Hippocampal formation (tissue), 2 donors: ENCODE measurements around the gene PTCHD1.
A peak's percentile ranks its signal among the peaks of the same experiment; 100 is the strongest.

Experiments
- DNase-seq, 2 donors: peaks; one replicate each; lab custom pipeline; 2025; lab: John Stamatoyannopoulos, UW

The PTCHD1 gene

DNA sequence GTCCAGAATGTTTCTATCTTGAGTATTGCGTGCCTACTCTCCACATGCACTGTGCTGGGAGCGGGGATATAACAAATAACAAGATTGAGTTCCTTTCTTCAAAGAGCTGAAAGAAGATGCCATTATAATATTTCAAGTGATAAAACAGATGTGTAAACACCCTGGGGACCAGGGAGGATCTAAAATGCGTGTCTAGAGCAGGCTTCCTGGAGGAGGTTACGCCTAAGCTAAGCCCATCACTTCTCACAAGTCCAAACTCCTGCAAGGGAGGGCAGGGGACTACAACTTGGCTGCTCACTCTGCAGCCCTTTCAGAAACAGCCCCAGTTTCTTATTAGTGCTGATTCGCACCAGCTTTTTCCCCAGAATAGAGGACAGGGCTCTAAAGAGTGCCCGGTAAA lies 21.5 kb downstream of the PTCHD1 start:
- no peak for DNase-seq

DNA sequence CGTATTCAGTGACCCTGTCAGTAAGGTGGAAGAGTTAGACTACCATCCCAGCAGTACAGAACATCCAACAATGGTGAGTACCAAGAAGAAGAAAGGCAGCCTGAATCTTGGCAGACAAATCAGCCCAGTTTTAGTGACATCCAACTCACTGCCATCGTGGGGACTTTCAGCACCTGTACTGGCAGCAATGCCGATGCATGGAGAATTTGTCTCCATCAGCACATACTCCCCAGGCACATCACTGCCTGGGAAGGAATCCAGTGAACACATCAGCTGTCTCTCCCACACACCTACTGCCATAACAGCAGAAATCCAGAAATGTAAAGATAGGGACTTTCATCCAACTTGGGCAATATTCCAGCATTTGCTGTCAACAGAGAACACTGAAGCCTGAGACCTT lies 29.8 kb downstream of the PTCHD1 start:
- DNase-seq, result no peak

DNA sequence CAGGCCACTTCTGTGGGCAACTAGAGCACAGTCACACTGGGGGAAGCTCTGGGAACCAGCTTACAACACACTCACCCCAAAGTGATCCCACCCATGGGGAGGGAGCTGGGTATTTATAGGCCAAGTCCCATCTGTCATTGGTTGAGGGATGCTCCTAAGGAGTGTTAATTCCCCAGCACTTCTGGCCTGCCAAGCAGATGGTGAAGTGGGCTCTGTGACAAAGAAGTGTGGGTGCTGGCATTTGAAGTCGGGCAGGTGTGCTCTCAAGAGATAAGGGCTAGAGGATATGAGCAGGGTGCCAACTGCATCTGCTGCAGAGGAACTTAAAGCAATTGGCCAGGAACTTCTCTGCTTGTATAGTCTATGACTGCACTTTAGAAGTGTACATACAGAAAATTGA lies 30.9 kb downstream of the PTCHD1 start:
- DNase-seq, result no peak

DNA sequence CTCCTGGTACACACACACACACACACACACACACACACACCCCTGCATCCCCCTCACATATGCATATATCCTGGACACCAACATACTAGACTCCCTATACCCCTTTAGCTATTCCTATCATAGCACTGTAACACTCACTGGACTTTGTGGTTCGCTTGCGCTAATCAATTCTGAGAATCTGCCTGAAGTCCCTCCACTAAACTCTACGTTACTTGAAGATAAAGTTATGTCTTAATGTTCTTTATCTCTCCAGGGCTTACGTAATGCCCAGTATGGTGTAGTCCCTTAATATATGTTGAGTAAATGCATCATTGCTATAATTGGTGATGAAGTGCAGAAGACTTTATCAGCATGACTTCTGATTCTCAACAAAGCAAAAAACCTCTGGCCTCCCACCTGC lies 32.3 kb downstream of the PTCHD1 start:
- no peak for DNase-seq

DNA sequence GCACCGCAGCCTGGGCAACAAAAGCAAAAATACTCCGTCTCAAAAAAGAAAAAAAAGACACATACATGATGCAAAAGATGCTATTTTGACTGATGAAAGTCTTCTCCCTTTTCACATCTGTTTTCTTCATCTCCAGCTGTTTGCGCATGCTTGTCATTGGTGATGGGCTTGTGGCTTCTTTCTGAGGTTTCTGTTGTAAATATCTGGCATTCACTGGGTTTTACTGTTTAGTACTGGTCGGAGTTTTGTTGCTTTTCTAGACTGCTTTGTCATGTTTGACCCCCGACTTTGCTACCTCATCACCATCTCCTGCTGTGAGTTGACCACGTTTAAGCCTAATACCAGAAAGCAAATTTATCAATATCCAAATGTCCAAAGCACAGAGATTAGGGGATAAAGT lies 34.4 kb downstream of the PTCHD1 start:
- no peak for DNase-seq

DNA sequence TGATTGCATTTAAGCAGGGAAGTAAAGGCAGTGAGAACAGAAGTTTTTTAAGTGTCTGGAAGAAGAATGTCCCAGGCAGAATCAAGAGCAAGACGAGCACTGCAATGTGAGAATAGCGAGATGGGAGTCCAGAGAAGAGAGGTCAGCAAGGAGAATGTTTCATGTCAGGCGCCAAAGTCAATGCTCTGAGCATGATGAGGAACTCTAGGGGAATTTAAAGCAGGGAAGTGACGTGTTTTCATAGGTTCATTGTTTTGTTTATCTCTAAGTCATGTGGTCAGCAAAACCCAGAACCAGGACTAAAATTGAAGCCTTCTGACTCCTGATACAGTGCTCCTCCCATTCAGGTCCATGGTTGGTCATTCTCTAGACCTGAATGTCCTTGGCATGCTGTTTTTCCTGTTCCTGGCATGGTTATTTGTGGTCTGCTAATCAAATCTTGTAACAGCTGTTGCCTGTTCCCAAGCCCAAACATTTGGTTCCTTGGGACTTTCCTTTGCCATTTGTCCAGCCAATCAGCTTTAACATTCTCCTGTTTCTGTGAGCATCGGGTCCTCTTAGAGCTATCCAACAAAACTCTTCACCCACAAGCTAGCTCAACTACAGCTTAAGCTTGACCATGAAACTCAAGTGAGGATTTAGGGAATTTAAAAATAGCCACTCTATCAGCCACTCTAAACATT lies 37.7 kb downstream of the PTCHD1 start:
- DNase-seq, result no peak

DNA sequence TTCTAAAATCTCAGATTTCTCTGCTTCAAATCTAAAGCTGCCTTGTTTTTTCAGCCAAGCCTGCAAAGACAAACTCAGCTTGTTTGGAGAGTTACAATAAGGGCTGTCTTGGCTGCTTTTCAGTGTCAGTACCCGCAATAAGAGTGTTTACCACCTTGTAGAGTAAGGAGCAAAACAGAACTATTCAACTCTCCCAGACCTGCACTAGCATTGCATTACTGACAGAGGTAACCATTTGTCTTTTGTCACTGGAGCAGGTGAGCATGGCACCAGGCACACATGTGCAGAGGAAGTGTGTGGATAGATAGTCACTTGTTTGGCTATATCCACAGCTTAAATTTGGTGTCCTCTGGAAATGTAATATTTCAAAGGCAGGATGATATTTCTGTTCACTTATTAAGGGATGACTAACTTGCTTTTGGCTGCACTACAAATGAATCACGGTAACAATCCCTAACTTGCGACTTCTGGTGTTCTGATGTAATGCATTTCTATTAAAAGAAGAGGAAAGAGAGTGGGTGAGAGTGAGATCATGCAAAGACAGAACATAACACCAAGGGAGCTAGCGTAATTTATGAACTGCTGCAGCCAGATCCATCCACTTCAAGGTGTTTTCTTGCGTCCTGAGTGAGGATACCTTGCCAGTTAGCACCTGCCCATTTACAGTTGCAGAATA lies 38.6 kb downstream of the PTCHD1 start:
- DNase-seq, result peak in 1 of 2 donors; percentile 66

DNA sequence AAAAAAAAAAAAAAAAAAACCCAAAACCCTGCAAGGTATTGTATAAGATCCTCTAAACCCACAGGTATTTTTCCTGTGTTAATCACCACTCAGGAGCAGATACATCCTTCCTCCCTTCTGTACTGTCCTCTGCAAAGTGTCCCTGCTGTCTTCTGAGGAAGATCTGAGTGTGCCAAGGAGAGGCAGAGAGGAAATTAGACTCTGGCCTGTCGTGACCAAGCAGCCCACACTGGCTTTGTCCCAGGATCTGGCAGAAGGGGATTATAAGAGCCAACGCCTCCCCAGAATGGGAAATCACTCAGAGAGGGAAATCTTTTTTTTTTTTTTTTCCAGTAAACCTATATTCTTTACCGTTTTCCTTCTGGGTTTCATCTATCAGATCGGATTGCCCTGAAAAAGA lies 39.6 kb downstream of the PTCHD1 start:
- DNase-seq, result peak in 1 of 2 donors; percentile 2

DNA sequence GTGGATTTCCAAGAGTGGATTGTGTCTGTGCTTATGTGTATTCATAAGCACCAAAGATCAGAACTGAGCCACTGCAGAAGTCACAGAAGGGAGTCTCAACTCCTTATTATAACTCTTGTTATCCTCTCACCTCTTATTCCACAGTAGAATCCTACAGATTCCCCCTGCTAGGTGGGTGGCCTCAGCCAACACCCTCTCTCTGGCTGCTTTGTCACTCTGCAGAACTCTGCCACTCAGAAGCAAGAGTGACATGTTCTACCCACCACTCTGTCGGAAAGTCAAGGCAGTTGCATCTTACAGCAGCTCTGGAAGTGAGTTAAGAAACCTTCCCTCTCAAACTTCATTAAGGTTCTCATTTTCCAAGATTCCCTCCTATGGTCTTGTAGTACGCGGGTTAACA lies 41.9 kb downstream of the PTCHD1 start:
- DNase-seq, result no peak

DNA sequence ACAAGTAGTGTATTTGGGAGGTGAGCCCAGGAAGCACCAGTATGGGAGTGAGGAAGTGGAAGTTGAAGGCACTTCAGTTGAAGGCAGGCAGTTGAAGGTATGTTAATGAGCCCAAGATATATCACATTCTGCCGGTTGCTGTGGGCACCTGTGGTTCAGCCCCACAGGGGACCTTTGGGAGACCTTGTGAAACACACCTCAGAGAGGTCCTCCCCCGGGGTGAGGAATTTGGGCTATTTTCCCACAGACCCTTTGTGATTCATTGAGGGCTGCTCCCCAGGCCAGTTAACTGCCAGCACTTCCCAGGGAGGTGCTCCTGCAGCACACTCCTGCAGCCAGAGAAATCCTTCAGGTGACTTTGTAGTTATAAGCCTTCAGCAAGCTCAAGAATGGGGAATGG lies 45.9 kb downstream of the PTCHD1 start:
- DNase-seq, result no peak

DNA sequence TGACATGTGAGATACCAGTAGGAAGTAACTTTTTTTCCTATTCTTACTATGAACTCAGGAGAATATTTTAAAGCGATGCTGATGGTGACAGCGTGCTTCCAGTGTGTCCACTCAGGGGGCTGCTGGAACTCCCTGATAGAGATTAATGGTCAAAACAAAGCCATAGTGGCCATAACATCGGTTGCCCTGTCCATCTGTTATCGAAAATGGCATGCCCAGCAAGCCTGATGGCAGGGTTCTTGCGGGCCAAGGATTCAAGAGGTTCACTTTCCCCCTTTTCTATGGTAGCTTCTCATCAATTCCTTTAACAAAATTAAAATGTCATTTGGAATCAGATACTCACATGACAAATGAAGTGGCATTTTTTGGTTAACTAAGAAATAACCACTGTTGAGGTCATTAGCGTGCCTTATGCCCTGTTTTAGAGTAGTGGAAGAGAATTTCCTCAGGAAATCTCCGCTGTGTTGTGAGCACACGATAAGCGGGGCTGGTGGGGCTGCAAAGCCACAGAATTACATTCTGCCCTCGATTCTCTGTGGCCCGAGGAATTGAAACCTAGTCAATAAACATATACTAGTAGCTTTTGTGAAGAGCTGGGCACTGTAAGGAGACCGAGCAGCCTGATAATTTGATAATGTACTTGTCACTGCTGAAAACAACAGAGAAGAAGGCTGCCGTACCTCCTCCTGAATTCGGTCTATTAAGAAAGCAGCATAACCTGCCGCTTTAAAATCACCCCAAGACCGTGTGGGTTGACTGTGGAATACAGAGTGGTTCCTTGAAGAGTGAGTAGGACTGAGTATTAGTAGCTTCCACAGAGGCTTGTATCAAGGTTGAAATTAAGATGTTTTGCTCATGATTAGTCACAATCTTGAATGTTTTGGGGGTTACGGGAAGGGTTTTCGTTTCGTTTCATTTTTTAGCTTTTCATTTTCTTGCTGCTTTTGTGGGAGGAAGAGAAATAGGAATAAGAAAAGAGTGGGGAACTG lies 46.7 kb downstream of the PTCHD1 start:
- no peak for DNase-seq

DNA sequence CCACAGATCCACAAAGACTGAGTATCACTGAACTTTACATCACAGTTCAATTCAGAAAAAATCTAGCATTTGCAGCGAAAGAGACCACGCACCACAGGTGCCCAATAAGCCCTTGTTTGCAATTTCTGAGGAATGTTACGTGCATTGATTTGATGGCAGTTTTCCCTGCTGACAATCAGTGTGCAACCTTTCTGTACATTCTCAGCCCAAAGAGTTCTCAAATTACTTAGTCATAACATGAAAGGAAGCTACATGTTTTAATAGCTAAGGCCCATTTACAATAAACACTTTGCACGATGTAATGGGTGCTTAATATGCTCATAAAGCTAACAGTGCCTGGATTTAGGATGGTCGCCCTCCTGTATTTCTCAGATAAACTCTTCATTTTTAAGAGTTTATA lies 47.9 kb downstream of the PTCHD1 start:
- DNase-seq, result no peak

DNA sequence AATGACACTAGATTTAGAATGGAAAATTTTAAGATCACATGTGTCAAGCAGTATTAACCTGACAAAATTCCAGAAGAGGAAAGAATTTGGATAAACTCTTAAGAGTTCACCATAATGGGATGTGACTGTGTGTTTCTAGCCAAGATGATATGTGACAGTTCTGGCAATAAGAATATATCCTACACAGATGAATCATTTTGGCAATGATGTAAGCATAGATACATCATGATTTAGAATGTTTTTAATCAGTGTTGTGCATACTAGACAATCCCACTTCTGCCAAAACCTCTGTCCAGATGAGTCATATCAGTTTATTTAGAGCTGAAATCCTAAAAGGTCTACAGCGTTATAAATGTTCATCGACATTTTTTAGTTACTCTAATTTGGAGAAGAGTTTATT lies 48.8 kb downstream of the PTCHD1 start:
- DNase-seq, result no peak

DNA sequence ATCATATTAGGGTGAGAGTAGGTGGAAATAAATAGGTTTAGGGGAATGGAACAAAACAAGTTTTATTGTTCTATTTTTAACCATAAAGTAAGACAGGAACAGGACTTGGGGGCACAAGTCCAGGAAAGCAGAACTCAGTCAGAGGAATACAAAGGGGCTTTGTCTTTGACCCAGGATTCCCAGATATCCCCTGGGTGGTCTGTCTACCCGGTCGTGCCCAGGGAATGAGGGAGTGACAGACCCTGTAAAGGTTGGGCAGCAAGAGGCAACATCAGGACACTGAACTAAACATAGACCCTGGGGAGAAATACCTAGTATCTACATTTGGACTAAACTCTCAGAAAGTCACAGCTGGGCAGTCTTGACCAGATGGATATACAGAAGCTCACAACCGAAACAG lies 50.6 kb downstream of the PTCHD1 start:
- DNase-seq, result no peak

DNA sequence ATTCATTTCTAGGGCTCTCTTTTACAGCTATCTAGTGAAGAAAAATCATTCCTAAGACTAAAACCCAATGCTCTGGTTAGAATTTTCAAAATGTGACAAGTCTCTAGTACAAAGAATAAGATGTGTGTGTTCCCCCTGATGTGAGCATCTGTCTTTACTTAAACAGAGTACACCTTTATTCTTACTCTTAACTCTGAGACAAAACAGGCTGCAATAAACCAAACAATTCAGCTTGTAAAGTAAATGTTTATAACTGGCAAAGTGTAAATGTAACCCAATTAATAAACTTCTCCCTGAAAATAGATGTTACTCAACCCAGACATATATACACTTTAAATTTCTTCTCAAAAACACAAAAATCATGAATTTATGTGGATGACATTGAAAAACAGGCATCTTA lies 51.6 kb downstream of the PTCHD1 start:
- DNase-seq, result no peak

DNA sequence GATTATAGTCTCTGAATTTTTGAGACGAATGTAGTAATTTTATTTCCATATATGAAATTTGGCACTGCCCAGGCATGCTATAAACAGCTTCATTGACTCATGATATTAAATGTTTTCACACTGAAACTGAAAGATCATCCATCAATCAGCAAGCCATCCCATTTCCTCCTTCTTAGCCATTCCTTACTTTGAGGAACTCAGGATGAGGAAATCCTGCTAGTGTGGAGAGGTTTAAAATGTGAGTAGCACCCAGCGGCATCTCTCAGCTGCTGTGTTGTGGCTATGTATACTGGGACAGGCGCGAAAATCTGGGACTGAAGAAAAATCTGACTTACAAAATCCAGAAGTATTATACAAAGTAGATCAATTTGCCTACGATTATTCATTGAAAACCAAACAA lies 52.1 kb downstream of the PTCHD1 start:
- no peak for DNase-seq

DNA sequence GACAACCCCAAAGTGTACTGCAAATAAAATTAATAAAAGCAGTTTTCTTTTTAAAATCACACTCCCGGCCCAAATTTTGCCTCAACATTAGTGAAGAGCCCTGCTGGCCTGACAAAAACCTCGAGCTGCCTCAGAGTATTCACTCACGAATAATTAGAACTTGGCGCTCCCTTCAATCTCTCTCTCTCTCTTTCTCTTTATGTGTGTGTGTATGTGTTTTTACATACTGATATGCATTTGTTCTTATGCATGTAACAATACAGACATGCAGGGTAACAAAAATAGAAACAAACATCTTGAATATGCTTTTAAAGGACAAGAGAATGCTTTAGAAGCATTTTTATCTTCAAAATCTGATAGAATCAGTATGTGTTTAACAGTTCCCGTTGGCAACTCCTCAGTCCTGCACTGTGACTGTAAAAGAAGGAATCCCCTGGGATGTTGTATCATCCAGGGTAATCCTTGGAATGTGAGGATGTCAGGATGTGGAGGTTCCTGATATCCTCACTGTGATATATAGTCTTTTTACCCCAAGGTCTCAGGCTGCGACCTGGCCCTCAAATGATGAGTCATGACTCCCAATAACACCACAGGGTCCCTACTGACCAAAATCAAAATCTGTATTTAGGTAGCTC lies 53.0 kb downstream of the PTCHD1 start:
- DNase-seq, result no peak

DNA sequence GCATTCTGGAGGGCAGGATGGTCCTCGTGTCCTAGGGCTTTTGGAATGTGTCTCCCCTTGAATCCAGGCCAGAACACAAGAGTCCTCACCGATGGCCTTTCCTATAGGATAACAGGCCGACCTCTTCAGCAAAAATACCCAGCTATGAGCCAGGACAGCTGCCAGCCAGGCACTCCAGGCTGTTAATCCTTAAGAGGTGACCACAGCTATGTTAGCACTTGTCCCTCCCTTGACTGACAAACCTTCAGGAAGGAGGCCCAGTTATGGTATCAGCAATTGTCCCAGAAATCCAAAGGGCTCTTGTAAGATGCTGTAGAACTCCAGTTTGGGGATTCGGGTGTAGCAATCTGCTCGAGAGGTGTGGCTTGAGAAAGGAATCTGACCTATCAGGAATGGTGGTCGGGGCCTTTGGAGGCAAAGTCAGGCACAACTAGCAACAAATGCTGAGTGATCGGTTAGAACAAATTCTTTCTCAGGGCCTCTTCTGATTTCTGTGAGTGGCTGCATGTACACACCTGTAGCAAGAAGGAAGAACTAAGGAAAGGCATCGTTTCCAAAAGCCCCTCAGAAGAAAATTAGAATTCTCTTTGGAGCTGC lies 54.6 kb downstream of the PTCHD1 start:
- DNase-seq, result no peak

DNA sequence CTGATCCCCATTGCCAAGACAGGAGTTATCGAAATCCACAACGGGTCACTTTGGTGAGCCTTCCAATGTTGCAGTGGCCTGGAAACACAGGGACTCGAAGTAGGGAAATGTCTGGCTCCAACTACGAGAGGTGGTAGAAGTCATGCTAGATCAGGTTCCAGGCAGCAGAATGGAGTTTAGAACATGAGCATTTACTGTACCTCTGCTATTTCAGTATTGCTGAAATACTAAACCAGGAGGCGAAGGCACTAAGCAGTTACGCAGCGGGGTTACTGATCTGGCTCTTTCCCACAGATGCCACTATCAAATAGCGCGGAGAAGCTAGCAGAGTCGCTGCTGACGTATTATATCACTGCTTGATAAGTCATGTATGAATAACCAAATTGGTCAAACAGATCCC lies 56.3 kb downstream of the PTCHD1 start:
- DNase-seq, result no peak

DNA sequence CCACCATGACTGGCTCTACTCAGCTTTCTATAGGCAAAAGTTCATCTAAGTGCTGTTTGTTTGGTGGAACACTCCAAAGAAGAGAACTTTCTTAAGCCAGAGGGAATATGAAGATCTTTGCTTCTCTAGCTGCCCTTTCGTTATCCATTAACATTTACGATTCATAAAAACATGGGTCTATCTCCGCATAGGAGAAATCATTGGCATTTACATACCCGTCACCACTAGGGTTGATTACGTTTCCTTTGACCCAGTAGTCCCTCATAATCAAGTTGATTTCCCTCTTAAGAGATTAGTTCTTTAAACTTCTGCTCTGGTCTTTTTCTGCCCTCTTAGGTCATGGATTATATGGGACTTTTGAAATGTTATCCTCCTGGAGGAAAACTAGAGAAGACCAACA lies 57.5 kb downstream of the PTCHD1 start:
- no peak for DNase-seq

DNA sequence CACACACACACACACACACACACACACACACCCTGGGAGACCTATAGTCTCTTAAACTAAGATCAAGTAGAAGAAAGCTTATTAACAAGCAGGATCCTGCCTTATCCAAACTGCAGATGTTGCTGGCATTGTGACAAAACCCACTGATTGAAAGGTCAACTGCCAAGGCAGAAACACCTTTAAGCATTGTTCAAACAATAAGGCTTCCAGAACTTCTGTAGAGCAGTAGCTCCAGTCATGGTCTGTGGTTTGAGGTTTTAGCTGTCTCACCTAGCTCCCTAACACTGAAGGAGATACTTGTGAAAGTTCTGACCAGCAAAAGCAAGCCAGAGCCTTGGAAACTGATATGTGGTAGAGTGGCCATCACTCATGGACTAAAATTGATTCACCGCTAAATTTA lies 59.8 kb downstream of the PTCHD1 start:
- DNase-seq, result no peak

DNA sequence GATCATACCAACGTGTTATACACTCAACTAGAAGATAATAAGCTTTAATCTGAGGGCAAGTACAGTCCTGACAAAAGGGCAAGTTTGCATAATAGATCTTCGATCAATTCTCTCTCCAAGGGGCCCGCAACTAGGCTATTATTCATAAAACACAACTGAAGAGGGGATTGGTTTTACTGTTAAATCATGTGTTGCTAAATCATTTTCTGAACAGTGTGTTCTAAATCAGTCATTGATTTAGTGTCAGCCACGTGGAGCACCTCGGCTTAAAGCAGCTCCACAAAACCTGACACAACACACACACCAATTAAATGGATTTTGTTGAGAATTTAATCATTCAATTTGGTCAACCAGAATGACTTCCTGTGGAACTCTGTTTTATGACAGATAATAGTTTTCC lies 61.6 kb downstream of the PTCHD1 start:
- DNase-seq, result no peak
